ENCODE data around the gene CLEC4G.

DNA sequence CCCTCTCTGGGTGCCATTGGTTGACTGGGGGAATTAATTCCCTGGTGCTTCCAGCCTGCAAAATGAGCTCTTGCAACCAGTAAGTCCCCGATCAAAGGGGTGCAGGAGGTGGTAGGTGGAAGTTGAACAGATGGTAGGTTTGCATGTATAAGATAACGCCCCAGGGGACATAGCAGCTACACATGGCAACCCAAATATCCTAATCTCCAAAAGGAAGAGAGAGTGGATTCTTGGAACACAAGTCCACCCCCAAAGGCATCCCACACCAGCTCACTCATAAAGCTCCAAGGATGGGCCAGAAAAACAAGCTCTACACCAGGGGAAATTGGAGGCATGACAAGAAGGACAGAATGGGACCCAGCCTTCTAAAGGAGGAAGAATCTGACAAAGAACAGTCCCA lies 10.7 kb upstream of the CLEC4G start:
- TF ChIP-seq ARNTL (CRISPR knock-in tag; IDR thresholded peaks at IDR 0.05; ENCODE audit: borderline replicate concordance, low read depth) (no peak), SNAI2 (CRISPR knock-in tag; IDR thresholded peaks at IDR 0.05) (no peak), ESRRG (CRISPR knock-in tag; IDR thresholded peaks at IDR 0.05) (no peak), RARB (CRISPR knock-in tag; IDR thresholded peaks at IDR 0.05) (no peak), ISL1 (CRISPR knock-in tag; IDR thresholded peaks at IDR 0.05) (no peak), ZNF565 (CRISPR knock-in tag; conservative IDR thresholded peaks at IDR 0.05; ENCODE audit: low read depth) (no peak), ZNF70 (CRISPR knock-in tag; IDR thresholded peaks at IDR 0.05) (no peak)
- TF ChIP-seq, protein P1, sequence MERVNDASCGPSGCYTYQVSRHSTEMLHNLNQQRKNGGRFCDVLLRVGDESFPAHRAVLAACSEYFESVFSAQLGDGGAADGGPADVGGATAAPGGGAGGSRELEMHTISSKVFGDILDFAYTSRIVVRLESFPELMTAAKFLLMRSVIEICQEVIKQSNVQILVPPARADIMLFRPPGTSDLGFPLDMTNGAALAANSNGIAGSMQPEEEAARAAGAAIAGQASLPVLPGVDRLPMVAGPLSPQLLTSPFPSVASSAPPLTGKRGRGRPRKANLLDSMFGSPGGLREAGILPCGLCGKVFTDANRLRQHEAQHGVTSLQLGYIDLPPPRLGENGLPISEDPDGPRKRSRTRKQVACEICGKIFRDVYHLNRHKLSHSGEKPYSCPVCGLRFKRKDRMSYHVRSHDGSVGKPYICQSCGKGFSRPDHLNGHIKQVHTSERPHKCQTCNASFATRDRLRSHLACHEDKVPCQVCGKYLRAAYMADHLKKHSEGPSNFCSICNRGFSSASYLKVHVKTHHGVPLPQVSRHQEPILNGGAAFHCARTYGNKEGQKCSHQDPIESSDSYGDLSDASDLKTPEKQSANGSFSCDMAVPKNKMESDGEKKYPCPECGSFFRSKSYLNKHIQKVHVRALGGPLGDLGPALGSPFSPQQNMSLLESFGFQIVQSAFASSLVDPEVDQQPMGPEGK (CRISPR knock-in tag; IDR thresholded peaks at IDR 0.05; ENCODE audit: borderline replicate concordance) = no peak
- TF ChIP-seq, protein P2, sequence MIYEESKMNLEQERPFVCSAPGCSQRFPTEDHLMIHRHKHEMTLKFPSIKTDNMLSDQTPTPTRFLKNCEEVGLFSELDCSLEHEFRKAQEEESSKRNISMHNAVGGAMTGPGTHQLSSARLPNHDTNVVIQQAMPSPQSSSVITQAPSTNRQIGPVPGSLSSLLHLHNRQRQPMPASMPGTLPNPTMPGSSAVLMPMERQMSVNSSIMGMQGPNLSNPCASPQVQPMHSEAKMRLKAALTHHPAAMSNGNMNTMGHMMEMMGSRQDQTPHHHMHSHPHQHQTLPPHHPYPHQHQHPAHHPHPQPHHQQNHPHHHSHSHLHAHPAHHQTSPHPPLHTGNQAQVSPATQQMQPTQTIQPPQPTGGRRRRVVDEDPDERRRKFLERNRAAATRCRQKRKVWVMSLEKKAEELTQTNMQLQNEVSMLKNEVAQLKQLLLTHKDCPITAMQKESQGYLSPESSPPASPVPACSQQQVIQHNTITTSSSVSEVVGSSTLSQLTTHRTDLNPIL (CRISPR knock-in tag; IDR thresholded peaks at IDR 0.05; ENCODE audit: low read depth) = no peak
